Activated T-helper 9 cell treated with anti-CD3 and anti-CD28 coated beads, Interleukin-2, amount 50 U/mL, for 16 hours (primary cell): Measurements from ENCODE around the gene MYO3B.
"Not testable (repeated sequence)": the region's sequence is repeated elsewhere in the genome, so short reads cannot be mapped to it uniquely, and the experiment has no call there.

ENCODE experiments used
- DNase-seq: peaks from one replicate; pipeline ENCODE4 v3.0.0-alpha.2; 2020; ENCODE audit warnings: low read depth

MYO3B gene

DNA sequence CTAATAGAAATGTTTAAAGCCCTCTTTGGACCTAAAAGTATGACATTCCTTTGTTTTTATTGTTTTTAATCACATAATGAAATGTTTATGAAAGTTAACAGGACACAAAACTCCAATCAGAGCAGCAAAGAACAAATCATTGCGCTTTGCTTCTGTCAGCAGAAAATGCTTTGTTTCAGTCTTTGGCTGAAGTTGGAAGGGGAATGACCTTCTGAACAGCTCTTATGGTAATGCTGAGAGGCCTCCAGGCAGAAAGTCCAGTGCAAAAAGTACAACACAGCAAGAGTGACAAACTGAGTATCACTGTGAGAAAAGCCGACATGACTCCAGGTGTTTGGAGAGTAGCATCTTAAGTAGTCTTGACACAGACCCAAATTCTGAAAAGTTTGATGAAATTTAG is 389.5 kb downstream of the MYO3B start:
- no peak for DNase-seq

DNA sequence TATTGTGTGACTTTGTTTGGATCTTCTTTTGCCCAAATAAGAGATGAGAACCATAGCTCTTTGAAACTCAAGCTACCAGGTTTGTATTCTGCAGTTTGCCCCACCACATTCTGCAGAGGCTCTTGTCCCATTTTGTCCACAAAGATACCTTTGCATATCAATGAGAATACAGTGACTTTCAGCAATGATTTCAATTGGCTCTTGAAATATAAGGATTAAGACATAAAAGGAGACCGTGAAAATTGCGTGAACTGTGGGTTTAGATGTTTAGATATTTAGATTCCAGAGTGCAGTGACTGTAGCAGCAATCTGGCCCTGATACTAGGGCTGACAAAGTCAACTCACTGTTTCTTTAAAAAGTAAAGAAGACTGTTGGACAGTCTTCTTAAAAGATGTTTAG is 390.6 kb downstream of the MYO3B start:
- no peak for DNase-seq

DNA sequence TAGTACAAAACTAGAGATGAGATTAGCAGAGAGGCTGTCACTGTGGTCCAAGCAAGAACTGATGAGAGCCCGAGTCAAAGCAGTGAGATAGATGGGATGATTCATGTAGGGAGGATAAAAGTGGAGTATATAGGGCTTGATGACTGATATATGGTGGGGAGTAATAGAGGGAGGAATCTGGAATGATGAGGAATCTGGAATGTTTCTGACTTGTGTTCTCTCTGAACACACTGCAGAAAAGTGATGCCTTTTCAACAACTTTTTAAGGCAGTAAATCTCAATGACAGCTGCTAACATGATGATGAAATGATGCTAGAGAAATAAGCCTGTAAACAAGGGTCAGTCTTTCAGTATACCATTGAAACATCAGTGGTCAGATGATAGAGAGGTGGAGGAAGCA is 393.7 kb downstream of the MYO3B start:
- DNase-seq, result no peak

- DNase-seq, result no peak
These were observed 395.7 kb downstream of the MYO3B start for GRCh38 chr2:170573671-170574070.

- no peak for DNase-seq
These were observed 398.3 kb downstream of the MYO3B start for GRCh38 chr2:170576296-170576695.

DNA sequence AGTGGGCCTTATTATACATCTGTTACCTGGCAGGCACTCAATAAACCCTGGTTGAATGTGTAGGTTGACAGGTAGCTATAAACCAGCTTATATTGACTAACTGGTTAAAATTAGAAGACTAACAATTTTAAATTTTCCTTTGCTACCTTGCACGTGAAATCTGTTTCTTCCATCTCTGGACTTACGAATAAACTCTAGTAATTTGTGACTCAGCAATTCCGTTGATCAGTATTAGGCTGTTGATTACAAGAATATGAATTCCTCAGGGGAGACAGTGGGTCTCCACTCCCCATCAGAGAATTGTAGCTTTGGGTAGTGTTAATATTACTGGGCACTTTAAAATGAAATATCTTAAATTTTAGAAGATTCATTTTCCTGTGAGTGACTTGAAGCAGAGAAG is 399.4 kb downstream of the MYO3B start:
- no peak for DNase-seq

DNA sequence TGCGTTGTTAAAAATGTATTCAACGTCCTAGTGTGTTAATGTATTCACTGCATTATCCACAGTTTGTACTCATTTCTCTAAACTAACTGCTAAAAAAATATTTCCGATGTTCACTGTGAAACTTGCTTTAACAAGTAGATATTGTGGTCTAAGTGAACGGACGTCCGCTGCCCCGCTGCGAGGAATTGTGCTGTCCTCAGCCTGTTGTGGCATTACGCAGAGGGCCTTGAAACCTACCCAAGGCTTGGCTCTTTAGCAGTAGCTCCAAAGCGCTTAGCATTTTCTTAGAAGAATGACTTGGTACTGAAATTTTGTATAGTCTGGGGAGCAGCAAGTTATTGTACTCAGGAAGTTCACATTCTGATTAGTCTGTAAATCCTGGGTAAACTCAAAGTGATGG is 400.7 kb downstream of the MYO3B start:
- no peak for DNase-seq

- DNase-seq, result no peak
These were observed 401.6 kb downstream of the MYO3B start for GRCh38 chr2:170579511-170579910.

GRCh38 chr2:170582313-170582712 is 404.4 kb downstream of the MYO3B start:
- no peak for DNase-seq

GRCh38 chr2:170582751-170583463 is 405.0 kb downstream of the MYO3B start:
- DNase-seq, result no peak

- DNase-seq, result no peak
These were observed 407.1 kb downstream of the MYO3B start for GRCh38 chr2:170585067-170585466.

DNA sequence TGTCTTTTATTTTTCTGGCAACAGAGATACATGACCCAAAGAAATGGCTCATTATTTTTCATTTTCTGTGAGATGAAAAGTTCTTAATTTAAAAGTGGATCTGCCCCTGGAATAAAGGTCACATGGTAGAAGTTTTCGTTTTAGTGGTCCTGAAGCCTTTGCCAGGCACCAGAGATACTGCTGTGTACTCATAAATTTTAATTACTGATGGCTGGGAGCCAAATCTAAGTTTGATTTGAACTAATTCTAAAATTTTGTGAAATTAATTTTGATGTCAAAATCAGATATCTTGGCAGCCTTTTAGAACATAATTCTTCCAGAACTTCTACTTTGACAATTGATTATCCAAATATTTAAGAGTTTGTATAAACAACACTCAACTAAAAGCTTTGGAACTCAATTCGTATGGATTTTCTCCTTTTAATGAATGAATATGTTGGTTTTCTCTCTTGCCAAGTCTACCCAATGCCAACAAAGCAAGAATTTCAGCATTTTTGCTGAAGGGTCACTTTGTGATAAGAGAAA is 408.7 kb downstream of the MYO3B start:
- no peak for DNase-seq

DNA sequence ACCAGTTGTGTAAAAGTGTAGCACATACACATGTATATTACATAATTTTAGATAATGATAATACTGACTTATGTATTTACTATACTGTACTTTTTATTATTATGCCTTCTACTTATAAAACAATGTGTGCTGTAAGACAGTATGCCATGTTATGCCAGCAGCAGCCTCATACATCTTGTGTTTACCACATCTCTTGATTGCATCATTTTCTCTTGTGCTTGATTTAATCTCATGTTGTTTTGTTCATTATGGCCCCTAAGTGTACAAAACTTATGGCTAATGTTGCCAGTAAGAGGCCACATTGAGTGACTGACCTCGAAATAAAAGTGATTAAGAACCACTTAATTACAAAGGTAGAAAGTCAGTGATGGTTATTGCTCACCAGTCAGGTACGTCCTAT is 409.2 kb downstream of the MYO3B start:
- no peak for DNase-seq

- DNase-seq, result no peak
These were observed 410.0 kb downstream of the MYO3B start for GRCh38 chr2:170587922-170588321.

GRCh38 chr2:170588729-170589128 is 410.8 kb downstream of the MYO3B start:
- DNase-seq, result no peak

- DNase-seq, result no peak
These were observed 418.6 kb downstream of the MYO3B start for GRCh38 chr2:170596576-170596975.

DNA sequence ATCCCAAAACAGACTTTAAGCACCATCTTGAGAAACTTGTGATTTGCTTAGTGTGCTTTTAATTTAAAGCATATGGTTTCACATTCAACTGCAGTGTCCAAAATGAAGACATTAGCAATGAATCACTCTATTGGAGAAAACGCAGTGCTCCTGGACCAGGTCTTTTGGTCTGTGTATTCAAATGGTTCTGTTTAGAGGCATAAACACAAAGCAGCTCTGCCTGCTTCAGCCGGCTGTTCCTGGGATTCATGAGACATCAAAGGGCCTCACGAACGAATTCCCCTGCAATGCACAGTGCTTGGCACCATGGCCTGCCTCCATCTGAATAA is 420.1 kb downstream of the MYO3B start:
- no peak for DNase-seq

DNA sequence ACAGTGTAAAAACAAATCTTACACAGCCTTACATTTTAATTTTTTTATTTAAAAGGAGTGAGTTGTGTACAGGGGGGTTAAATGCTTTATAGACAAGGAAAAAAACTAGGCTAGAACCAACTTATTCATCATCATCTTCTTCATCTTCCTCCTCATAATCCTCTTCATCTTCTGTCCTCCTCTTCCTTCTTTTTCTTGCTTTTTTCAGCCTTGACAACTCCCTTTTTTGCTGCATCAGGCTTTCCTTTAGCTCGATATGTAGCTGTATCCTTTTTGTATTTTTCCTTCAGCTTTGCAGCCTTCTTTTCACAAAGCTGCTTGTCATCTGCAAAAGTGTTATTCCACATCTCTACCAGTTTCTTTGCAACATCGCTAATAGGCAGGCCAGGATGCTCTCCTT is 423.5 kb downstream of the MYO3B start:
- DNase-seq, result no peak

DNA sequence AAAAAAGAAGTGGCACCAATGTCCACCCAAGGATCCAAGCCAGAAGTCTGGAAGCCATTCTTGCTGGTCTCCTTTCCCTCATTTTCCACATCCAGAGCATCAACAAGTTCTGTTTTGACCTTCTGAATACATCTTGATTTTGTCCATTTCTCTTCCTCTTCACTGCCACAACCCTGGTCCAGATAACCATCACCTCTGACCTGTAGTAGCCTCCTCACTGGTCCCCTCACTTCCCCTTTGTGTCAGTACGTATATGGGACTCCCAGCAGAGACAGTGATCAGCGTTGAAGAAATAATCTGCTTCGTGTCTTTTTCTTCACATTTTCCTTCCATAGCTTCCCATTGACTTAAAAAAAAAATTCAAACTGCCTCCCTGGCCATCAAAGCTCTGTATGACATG is 427.9 kb downstream of the MYO3B start:
- DNase-seq, result no peak

- DNase-seq, result no peak
These were observed 429.2 kb downstream of the MYO3B start for GRCh38 chr2:170607171-170607570.

DNA sequence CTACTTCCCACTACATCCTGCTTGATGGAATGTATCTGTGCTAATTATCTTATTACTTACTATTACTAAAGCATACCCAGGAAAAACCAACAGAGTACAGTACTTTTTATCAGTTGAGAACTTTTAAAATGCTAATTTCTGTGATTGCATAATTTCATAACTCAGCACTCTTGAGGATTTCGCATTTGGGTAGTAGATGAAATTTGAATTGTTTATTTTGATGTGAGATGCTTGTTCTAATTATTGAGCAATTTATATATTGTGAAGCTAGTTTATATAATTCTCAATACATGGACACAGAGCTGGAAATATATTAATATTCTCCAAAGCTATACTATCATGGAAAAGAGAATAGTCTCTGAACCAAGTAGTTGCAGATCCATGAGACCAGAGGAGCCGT is 432.7 kb downstream of the MYO3B start:
- DNase-seq, result no peak

DNA sequence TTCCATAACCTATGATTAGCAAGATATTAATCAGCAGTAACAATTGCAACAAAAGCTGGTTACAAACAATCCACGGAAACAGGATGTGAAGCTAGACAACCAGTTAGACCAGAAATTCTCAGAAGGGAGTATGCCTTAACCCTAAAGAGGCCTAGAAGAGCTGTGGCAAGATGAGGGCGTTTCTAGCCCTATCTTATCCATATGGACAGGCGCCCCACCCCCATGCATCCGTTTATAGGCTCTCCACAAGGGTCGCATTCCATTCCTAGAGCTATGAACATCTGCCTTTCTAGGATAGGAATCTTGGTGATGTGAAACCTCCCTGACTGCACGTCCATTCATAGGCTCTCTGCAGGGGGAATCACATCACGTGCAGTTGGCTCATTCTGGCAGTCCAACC is 441.0 kb downstream of the MYO3B start:
- DNase-seq, result not testable (repeated sequence)

DNA sequence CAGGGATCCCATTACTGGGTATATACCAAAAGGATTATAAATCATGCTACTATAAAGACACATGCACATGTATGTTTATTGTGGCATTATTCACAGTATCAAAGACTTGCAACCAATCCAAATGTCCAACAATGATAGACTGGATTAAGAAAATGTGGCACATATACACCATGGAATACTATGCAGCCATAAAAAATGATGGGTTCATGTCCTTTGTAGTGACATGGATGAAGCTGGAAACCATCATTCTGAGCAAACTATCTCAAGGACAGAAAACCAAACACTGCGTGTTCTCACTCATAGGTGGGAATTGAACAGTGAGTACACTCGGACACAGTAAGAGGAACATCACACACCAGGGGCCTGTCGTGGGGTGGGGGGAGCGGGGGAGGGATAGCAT is 457.1 kb downstream of the MYO3B start:
- not testable (repeated sequence) for DNase-seq

DNA sequence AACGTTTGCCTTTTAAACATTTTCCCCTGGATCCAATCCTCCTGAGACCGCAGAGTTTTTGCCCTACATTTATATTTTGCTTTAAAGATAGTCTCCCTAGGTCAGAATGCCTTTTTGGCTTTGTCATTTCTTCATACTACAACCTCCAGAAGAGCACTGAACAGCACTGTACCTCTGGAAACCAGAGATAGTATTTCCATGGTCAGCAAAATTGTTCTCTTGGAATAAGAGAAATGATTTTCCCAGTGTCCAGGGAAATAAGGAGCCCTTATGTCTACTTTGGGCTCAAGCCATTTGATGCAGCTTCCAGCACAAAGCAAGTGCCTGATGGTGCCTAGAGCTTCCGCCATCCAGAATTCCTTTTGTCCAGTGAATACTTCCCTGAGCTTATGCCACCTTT is 461.7 kb downstream of the MYO3B start:
- DNase-seq, result no peak

DNA sequence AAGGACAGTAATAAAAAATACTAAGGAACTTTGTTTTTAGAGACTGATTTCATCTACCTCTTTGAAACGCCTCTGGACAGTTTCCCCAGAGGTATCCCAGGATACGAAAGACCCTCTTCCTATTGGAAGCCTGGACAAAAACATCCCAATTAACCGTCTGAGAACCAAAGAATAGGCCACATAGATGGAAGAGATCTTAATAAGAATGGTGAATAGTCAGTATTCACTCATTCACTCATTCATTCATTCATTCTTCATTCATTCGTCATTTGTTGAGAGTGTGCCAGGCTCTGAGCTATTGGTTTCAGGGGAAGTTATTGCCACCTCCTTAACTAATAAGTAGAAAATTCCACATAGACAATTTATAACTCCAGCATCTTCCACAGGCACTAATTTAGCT is 464.0 kb downstream of the MYO3B start:
- DNase-seq, result no peak
